Measurements from ENCODE around the gene CLEC19A. TPM values are rescaled to one million over a fixed set of nuclear protein-coding genes. Genes with fewer than 3 reads are reported as not detected.

CLEC19A gene
- total RNA-seq, 1 experiment from 2014 or later: not detected

DNA sequence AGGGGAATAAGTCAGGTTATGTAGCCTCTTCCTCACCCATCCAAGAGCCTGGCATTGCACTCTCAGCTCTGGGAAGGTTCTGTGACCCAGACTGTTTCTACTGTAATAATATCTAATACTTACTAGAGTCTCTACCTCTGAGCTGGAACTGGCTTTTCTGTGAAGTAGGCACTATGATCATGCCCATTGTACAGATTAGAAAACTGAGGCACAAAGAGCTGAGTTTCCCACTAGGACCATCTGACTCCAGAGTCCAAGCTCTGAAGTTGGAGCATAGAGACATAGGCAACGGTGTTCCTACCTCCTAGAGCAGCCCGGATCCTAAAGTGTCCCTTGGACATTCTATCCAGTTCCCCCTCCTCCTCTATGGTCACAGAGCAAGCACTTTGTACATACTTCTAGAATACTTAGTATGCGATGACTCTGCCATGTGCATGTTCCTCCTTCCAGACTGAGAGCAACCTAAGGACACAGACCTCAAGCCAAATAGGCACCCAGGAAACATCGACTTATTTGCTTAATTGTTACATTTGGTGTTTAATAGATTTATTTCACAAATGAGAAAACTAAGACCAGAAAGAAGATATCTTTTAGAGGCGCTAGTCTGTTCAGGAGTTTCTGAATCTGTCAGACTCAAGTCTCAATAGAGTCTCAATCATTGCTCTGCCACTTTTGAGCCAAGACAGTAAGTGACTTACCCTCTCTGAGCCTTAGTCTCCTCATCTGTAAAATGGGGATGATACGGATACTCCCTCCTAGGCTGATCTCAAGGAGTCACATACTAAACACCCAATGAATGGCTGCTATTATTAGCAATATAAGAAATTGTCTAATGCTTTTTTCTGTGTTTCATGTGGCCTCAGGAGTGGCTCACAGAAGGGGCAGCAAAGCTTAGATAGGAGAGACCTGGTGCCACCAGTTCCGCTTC lies 3.6 kb downstream of the CLEC19A start:
- H3K4me1 Mint-ChIP-seq (ENCODE audit: low read depth, unreplicated experiment): no peaks in the 10 kb centered on the region
- H3K27me3 Mint-ChIP-seq (ENCODE audit: insufficient read depth, unreplicated experiment): peaks cover 6% of the 10 kb centered on the region
- BruUV-seq (replicated peaks): no TSS peak
- H3K36me3 ChIP-seq (ENCODE audit: control insufficient read depth, insufficient read depth, low read length): no peaks in the 10 kb centered on the region
- no peak overlapping the region for H3K4me3 Mint-ChIP-seq (ENCODE audit: unreplicated experiment)
- TF ChIP-seq, protein P1, sequence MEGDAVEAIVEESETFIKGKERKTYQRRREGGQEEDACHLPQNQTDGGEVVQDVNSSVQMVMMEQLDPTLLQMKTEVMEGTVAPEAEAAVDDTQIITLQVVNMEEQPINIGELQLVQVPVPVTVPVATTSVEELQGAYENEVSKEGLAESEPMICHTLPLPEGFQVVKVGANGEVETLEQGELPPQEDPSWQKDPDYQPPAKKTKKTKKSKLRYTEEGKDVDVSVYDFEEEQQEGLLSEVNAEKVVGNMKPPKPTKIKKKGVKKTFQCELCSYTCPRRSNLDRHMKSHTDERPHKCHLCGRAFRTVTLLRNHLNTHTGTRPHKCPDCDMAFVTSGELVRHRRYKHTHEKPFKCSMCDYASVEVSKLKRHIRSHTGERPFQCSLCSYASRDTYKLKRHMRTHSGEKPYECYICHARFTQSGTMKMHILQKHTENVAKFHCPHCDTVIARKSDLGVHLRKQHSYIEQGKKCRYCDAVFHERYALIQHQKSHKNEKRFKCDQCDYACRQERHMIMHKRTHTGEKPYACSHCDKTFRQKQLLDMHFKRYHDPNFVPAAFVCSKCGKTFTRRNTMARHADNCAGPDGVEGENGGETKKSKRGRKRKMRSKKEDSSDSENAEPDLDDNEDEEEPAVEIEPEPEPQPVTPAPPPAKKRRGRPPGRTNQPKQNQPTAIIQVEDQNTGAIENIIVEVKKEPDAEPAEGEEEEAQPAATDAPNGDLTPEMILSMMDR (IDR thresholded peaks at IDR 0.05; ENCODE audit: insufficient read depth in 1 of 2, low read depth in 1 of 2, low read length in 1 of 2, severe bottlenecking in 1 of 2, unreplicated experiment in 1 of 2): no peak
- no peak overlapping the region for H3K27ac Mint-ChIP-seq (ENCODE audit: unreplicated experiment)
- H3K9me3 ChIP-seq: no peaks in the 10 kb centered on the region
- no peaks in the 10 kb centered on the region for H3K9me3 Mint-ChIP-seq (ENCODE audit: unreplicated experiment)
- ChIA-PET CTCF (no interaction called here), POLR2A (no interaction called here)
- no peak overlapping the region for H3K4me3 ChIP-seq (ENCODE audit: low read depth, low read length)
- H3K27me3 ChIP-seq (replicated peaks; ENCODE audit: control insufficient read depth, insufficient read depth, low read length): no peaks in the 10 kb centered on the region
- H3K36me3 Mint-ChIP-seq (ENCODE audit: insufficient read depth, unreplicated experiment): no peaks in the 10 kb centered on the region
- intact Hi-C loops (cut with micrococcal nuclease; ENCODE audit: unreplicated experiment): no loop called here
- H3K4me1 ChIP-seq: no peaks in the 10 kb centered on the region
- no peak for DNase-seq

DNA sequence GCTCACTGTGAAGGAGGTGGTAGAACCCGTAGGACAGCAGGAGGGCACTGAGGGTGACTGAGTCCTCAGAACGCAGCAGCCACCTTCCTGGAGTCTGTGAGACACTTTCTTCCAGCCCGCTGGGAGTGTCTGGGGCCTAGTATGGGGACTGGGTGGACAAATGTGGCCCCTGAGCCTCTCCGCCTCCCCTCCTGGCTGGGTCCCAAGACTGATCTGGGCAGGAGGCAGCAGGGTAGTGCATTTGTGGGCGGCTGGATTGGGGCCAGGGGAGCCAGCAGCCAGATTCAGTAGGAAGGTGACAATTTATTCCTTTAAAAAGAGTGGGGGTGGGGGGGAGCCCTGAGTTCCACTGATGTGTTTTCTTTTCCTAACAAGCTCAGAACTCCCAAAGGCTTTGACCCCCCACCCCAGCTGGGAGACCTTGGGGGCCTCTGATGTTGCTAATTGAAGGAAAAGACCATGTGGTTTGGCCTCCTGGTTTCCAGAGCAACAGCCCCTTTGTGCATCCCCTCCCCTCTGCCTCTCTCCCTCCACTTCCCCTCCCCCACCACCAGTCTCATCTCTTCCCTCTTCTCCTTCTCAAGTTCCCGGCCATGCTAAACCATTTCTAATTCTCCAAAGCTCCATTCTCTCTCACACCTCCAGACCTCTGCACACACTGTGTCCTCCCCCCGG lies 4.4 kb downstream of the CLEC19A start:
- Histone ChIP-seq H3K9me3 (no peaks in the 10 kb centered on the region), H3K4me1 (no peaks in the 10 kb centered on the region), H3K4me3 (ENCODE audit: low read depth, low read length) (no peak overlapping the region), H3K36me3 (ENCODE audit: control insufficient read depth, insufficient read depth, low read length) (no peaks in the 10 kb centered on the region), H3K27me3 (replicated peaks; ENCODE audit: control insufficient read depth, insufficient read depth, low read length) (no peaks in the 10 kb centered on the region)
- BruUV-seq (replicated peaks): no TSS peak
- H3K36me3 Mint-ChIP-seq (ENCODE audit: insufficient read depth, unreplicated experiment): no peaks in the 10 kb centered on the region
- H3K27me3 Mint-ChIP-seq (ENCODE audit: insufficient read depth, unreplicated experiment): peaks cover 6% of the 10 kb centered on the region
- H3K27ac Mint-ChIP-seq (ENCODE audit: unreplicated experiment): no peak overlapping the region
- DNase-seq: no peak
- TF ChIP-seq, protein P1 (IDR thresholded peaks at IDR 0.05; ENCODE audit: insufficient read depth in 1 of 2, low read depth in 1 of 2, low read length in 1 of 2, severe bottlenecking in 1 of 2, unreplicated experiment in 1 of 2): no peak
- no peaks in the 10 kb centered on the region for H3K4me1 Mint-ChIP-seq (ENCODE audit: low read depth, unreplicated experiment)
- ChIA-PET CTCF (no interaction called here), POLR2A (no interaction called here)
- intact Hi-C loops (cut with micrococcal nuclease; ENCODE audit: unreplicated experiment): no loop called here
- no peak overlapping the region for H3K4me3 Mint-ChIP-seq (ENCODE audit: unreplicated experiment)
- no peaks in the 10 kb centered on the region for H3K9me3 Mint-ChIP-seq (ENCODE audit: unreplicated experiment)

DNA sequence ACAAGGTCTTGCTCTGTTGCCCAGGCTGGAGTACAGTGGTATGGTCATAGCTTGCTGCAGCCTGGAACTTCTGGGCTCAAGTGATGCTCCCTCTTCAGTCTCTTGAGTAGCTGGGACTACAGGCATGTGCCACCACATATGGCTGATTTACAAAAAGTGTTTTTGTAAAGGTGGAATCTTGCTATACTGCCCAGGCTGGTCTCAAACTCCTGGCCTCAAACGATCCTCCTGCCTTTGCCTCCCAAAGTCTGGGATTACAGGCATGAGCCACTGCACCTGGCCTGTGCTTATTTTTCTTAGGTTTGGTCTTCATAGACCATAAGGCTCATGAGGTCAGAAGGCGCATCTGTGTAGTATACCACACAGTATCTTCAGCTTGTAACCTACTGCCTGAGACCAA lies 5.3 kb downstream of the CLEC19A start:
- intact Hi-C loops (cut with micrococcal nuclease; ENCODE audit: unreplicated experiment): no loop called here
- no peaks in the 10 kb centered on the region for H3K27me3 ChIP-seq (replicated peaks; ENCODE audit: control insufficient read depth, insufficient read depth, low read length)
- Mint-ChIP-seq H3K9me3 (ENCODE audit: unreplicated experiment) (no peaks in the 10 kb centered on the region), H3K4me3 (ENCODE audit: unreplicated experiment) (no peak overlapping the region), H3K27me3 (ENCODE audit: insufficient read depth, unreplicated experiment) (peaks cover 6% of the 10 kb centered on the region), H3K4me1 (ENCODE audit: low read depth, unreplicated experiment) (no peaks in the 10 kb centered on the region), H3K27ac (ENCODE audit: unreplicated experiment) (no peak overlapping the region), H3K36me3 (ENCODE audit: insufficient read depth, unreplicated experiment) (no peaks in the 10 kb centered on the region)
- TF ChIP-seq, protein P1 (IDR thresholded peaks at IDR 0.05; ENCODE audit: insufficient read depth in 1 of 2, low read depth in 1 of 2, low read length in 1 of 2, severe bottlenecking in 1 of 2, unreplicated experiment in 1 of 2): no peak
- ChIA-PET POLR2A (no interaction called here), CTCF (no interaction called here)
- H3K36me3 ChIP-seq (ENCODE audit: control insufficient read depth, insufficient read depth, low read length): no peaks in the 10 kb centered on the region
- H3K4me3 ChIP-seq (ENCODE audit: low read depth, low read length): no peak overlapping the region
- DNase-seq: no peak
- H3K9me3 ChIP-seq: no peaks in the 10 kb centered on the region
- BruUV-seq (replicated peaks): no TSS peak
- H3K4me1 ChIP-seq: no peaks in the 10 kb centered on the region
